GM06990 (cell line): Measurements from ENCODE around the gene SAFB.

ENCODE experiments used
- DNase-seq: peaks from one replicate; pipeline ENCODE4 v3.0.0-alpha.2; 2011; ENCODE audit not compliant: insufficient read length; ENCODE audit errors: extremely low read depth
- H3K27me3 ChIP-seq: replicated peaks from 2 replicates; pipeline ENCODE4 v1.6.0; 2011; ENCODE audit warnings: low read length; ENCODE audit not compliant: control insufficient read depth, insufficient read depth
- H3K36me3 ChIP-seq: 2 replicates; pipeline ENCODE4 v1.5.1; 2011; ENCODE audit warnings: low read length; ENCODE audit not compliant: control insufficient read depth, insufficient read depth
- H3K4me3 ChIP-seq: replicated peaks from 2 replicates; pipeline ENCODE4 v1.5.1; 2011; ENCODE audit warnings: low read depth, mild to moderate bottlenecking, control low read depth, low read length
- TF ChIP-seq, protein P1 (sequence below): IDR thresholded peaks from 2 replicates; pipeline ENCODE4 v1.5.1; 2011; ENCODE audit warnings: low read length, control low read depth, mild to moderate bottlenecking, inconsistent platforms; ENCODE audit not compliant: insufficient read depth, poor library complexity, severe bottlenecking

Gene SAFB

GRCh38 chr19:5624741-5625278 lies 1.9 kb downstream of the SAFB start:
- Histone ChIP-seq H3K27me3 (no peaks in the 10 kb centered on the region), H3K4me3 (peak overlapping the region; percentile 77), H3K36me3 (peaks cover 22% of the 10 kb centered on the region)
- TF ChIP-seq, protein P1, sequence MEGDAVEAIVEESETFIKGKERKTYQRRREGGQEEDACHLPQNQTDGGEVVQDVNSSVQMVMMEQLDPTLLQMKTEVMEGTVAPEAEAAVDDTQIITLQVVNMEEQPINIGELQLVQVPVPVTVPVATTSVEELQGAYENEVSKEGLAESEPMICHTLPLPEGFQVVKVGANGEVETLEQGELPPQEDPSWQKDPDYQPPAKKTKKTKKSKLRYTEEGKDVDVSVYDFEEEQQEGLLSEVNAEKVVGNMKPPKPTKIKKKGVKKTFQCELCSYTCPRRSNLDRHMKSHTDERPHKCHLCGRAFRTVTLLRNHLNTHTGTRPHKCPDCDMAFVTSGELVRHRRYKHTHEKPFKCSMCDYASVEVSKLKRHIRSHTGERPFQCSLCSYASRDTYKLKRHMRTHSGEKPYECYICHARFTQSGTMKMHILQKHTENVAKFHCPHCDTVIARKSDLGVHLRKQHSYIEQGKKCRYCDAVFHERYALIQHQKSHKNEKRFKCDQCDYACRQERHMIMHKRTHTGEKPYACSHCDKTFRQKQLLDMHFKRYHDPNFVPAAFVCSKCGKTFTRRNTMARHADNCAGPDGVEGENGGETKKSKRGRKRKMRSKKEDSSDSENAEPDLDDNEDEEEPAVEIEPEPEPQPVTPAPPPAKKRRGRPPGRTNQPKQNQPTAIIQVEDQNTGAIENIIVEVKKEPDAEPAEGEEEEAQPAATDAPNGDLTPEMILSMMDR: no peak
- no peak for DNase-seq

- H3K27me3 ChIP-seq: no peaks in the 10 kb centered on the region
- H3K4me3 ChIP-seq: peak overlapping the region; percentile 77; the same call in 1 of the 2 replicates
- DNase-seq: no peak
- peaks cover 22% of the 10 kb centered on the region for H3K36me3 ChIP-seq
- TF ChIP-seq, protein P1: no peak
Measured at GRCh38 chr19:5625641-5626040, 2.8 kb downstream of the SAFB start.

DNA sequence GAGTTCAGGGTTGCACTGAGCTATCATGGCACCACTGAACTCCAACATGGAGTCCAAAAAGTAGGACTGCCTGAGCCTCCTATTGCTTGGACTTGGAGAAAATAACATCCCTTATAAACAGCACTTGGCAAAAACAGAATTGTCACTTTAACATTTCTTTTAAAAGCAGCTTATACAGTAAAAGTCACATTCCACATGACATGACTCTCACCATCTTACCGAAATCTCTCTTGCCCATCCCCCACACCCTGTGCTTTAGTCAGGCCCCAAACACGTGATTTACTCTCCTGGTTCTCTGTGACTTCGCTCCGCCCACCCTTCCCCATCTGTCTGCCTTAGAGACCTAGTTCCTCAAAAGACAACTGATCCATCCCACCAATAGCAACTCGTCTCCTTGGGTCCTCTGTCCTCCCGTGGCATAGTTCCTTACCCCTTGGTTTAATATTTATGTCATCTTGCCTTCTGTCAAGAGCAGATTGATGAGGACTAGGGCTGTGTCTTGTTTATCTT lies 4.6 kb downstream of the SAFB start:
- peak; percentile 23 for DNase-seq
- H3K27me3 ChIP-seq: no peaks in the 10 kb centered on the region
- TF ChIP-seq, protein P1: no peak
- H3K4me3 ChIP-seq: no peak overlapping the region
- H3K36me3 ChIP-seq: peaks cover 22% of the 10 kb centered on the region

DNA sequence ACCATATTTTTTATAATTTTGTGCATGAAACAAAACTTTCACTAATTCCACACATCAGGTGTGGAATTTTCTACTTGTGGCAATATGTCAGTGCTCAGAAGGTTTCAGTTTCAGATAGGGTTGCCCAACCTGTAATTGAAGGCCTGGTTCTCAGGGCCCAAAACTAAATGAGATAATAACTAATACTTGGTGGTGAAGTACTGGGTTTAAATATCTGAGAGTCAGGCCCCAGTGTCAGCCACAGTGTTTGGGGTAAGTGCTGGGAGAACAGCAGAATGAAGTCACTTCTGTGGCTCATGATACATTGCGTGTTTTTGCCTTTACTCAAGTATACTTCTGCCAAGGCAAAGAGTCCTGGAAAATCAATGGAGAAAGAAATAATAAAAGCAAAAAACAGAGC lies 5.6 kb downstream of the SAFB start:
- Histone ChIP-seq H3K36me3 (peaks cover 22% of the 10 kb centered on the region), H3K27me3 (no peaks in the 10 kb centered on the region), H3K4me3 (no peak overlapping the region)
- TF ChIP-seq, protein P1: no peak
- no peak for DNase-seq

- Histone ChIP-seq H3K27me3 (no peaks in the 10 kb centered on the region), H3K36me3 (peaks cover 22% of the 10 kb centered on the region), H3K4me3 (no peak overlapping the region)
- TF ChIP-seq, protein P1: no peak
- DNase-seq: no peak
Measured at GRCh38 chr19:5628919-5629481, 6.1 kb downstream of the SAFB start.
